Measurements from ENCODE around the gene SEPTIN5. TPM values are rescaled to one million over a fixed set of nuclear protein-coding genes. Genes with fewer than 3 reads are reported as not detected.

The SEPTIN5 gene
- polyA plus RNA-seq, 1 experiment: 38.8 TPM

- TF ChIP-seq CTCF (IDR thresholded peaks at IDR 0.05; ENCODE audit: insufficient read depth, low read depth, low read length): no peak
- ChIA-PET CTCF (interaction anchor here (1.2 to 8.5 kb wide), 2 partner anchors 11 to 63 kb away, joined by 3 to 62 read pairs; no protein-coding TSS in a partner anchor), POLR2A (no interaction called here)
- no peak for DNase-seq (ENCODE audit: low read depth)
- no peak overlapping the region for H3K4me3 ChIP-seq (ENCODE audit: low read depth, low read length)
- peaks cover 2% of the 10 kb centered on the region for H3K27me3 ChIP-seq (ENCODE audit: control insufficient read depth, insufficient read depth, low read length)
- H3K36me3 ChIP-seq (ENCODE audit: control insufficient read depth, insufficient read depth, low read length): no peaks in the 10 kb centered on the region
Measured at GRCh38 chr22:19667872-19668740, 46.2 kb upstream of the SEPTIN5 start.

GRCh38 chr22:19668748-19669147 lies 45.6 kb upstream of the SEPTIN5 start:
- H3K36me3 ChIP-seq (ENCODE audit: control insufficient read depth, insufficient read depth, low read length): no peaks in the 10 kb centered on the region
- peaks cover 2% of the 10 kb centered on the region for H3K27me3 ChIP-seq (ENCODE audit: control insufficient read depth, insufficient read depth, low read length)
- no peak overlapping the region for H3K4me3 ChIP-seq (ENCODE audit: low read depth, low read length)
- DNase-seq (ENCODE audit: low read depth): no peak
- TF ChIP-seq CTCF (IDR thresholded peaks at IDR 0.05; ENCODE audit: insufficient read depth, low read depth, low read length): no peak
- ChIA-PET CTCF (interaction anchor here (1.2 to 8.5 kb wide), 2 partner anchors 10 to 62 kb away, joined by 3 to 62 read pairs; no protein-coding TSS in a partner anchor), POLR2A (no interaction called here)

GRCh38 chr22:19669570-19669969 lies 44.7 kb upstream of the SEPTIN5 start:
- Histone ChIP-seq H3K4me3 (ENCODE audit: low read depth, low read length) (no peak overlapping the region), H3K27me3 (ENCODE audit: control insufficient read depth, insufficient read depth, low read length) (peaks cover 5% of the 10 kb centered on the region), H3K36me3 (ENCODE audit: control insufficient read depth, insufficient read depth, low read length) (no peaks in the 10 kb centered on the region)
- DNase-seq (ENCODE audit: low read depth): no peak
- ChIA-PET CTCF (interaction anchor here (1.2 to 8.5 kb wide), 2 partner anchors 10 to 40 kb away, joined by 3 to 62 read pairs; no protein-coding TSS in a partner anchor), POLR2A (no interaction called here)
- no peak for TF ChIP-seq CTCF (IDR thresholded peaks at IDR 0.05; ENCODE audit: insufficient read depth, low read depth, low read length)

- ChIA-PET CTCF (interaction anchor here (1.4 kb wide), 1 partner anchor 8 kb away, joined by 4 read pairs; no protein-coding TSS in a partner anchor), POLR2A (no interaction called here)
- TF ChIP-seq CTCF (IDR thresholded peaks at IDR 0.05; ENCODE audit: insufficient read depth, low read depth, low read length): no peak
- no peak overlapping the region for H3K4me3 ChIP-seq (ENCODE audit: low read depth, low read length)
- peaks cover 5% of the 10 kb centered on the region for H3K27me3 ChIP-seq (ENCODE audit: control insufficient read depth, insufficient read depth, low read length)
- no peak for DNase-seq (ENCODE audit: low read depth)
- H3K36me3 ChIP-seq (ENCODE audit: control insufficient read depth, insufficient read depth, low read length): no peaks in the 10 kb centered on the region
Measured at GRCh38 chr22:19671316-19671715, 43.0 kb upstream of the SEPTIN5 start.

GRCh38 chr22:19672054-19672776 lies 42.1 kb upstream of the SEPTIN5 start:
- peaks cover 4% of the 10 kb centered on the region for H3K27me3 ChIP-seq (ENCODE audit: control insufficient read depth, insufficient read depth, low read length)
- ChIA-PET POLR2A (no interaction called here), CTCF (no interaction called here)
- no peaks in the 10 kb centered on the region for H3K36me3 ChIP-seq (ENCODE audit: control insufficient read depth, insufficient read depth, low read length)
- TF ChIP-seq CTCF (IDR thresholded peaks at IDR 0.05; ENCODE audit: insufficient read depth, low read depth, low read length): no peak
- H3K4me3 ChIP-seq (ENCODE audit: low read depth, low read length): no peak overlapping the region
- DNase-seq (ENCODE audit: low read depth): no peak

All from BJ (cell line).